Measurements from ENCODE around the gene SNCAIP. TPM values are rescaled to one million over a fixed set of nuclear protein-coding genes. Genes with fewer than 3 reads are reported as not detected.

The SNCAIP gene
- total RNA-seq, 1 experiment from 2014 or later = 3.0 TPM

DNA sequence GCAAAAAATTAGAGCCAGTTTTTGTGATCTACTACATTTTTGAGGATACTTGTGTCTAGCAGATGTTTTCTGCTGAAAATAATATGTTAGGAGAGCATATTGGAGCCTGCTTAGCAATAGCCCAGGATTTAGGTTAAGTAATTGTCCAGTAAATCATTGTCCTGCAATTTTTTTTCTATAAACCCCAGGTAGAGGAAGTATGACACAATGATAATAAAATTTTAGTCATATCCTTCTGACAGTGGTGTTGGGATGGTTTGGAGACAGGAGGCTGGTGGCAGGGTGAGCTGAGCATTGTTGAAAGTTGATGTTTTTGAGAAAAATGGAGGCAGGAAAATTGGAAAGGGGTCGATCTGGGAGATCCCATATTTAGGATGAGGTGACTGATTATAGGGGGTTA is 3.5 kb downstream of the SNCAIP start:
- H3K18ac ChIP-seq (ENCODE audit: insufficient read length, low read depth, low read length) = no peak overlapping the region
- no peak overlapping the region for H3T11ph ChIP-seq (ENCODE audit: low read length)
- H2AK5ac ChIP-seq (ENCODE audit: insufficient read length, low read length) = no peak overlapping the region
- H2BK15ac ChIP-seq (ENCODE audit: low read depth, low read length) = no peak overlapping the region
- H3K4me1 ChIP-seq (ENCODE audit: insufficient read depth, low read length) = peaks cover 3% of the 10 kb centered on the region; the same call in 1 of the 2 replicates
- H4K5ac ChIP-seq (ENCODE audit: insufficient read length, low read depth, low read length) = no peak overlapping the region
- H4K91ac ChIP-seq (ENCODE audit: insufficient read length, low read depth, low read length) = no peak overlapping the region
- no peak overlapping the region for H3K4me3 Mint-ChIP-seq
- H3K27me3 ChIP-seq (ENCODE audit: insufficient read depth, low read length) = peaks cover 12% of the 10 kb centered on the region
- no peak overlapping the region for H2BK120ac ChIP-seq (ENCODE audit: low read depth, low read length, poor library complexity, severe bottlenecking)
- no peaks in the 10 kb centered on the region for H3K79me1 ChIP-seq (ENCODE audit: insufficient read depth, low read depth, low read length, poor library complexity, severe bottlenecking)
- H3K23me2 ChIP-seq (ENCODE audit: insufficient read length, low read depth, low read length, poor library complexity, severe bottlenecking) = peaks cover 19% of the 10 kb centered on the region
- H3K9me3 ChIP-seq (ENCODE audit: control insufficient read depth, low read depth, low read length) = no peaks in the 10 kb centered on the region
- no peak overlapping the region for H3K9ac ChIP-seq (ENCODE audit: extremely low read depth, insufficient read length, low read length)
- H3K4me2 ChIP-seq (ENCODE audit: insufficient read depth, insufficient read length, low read length) = no peak overlapping the region
- no peak overlapping the region for H3K27ac Mint-ChIP-seq
- no peak overlapping the region for H2BK12ac ChIP-seq (ENCODE audit: insufficient read length, low read depth, low read length)
- H3K27ac ChIP-seq (ENCODE audit: insufficient read length, low read depth, low read length) = no peak overlapping the region
- no peak overlapping the region for H4K8ac ChIP-seq (replicated peaks; ENCODE audit: insufficient read length, low read depth, low read length)
- DNase-seq = no peak
- no peak overlapping the region for H2AFZ ChIP-seq (ENCODE audit: low read length)
- H2BK20ac ChIP-seq (ENCODE audit: low read depth, low read length, poor library complexity, severe bottlenecking) = no peak overlapping the region
- TF ChIP-seq, protein P1, sequence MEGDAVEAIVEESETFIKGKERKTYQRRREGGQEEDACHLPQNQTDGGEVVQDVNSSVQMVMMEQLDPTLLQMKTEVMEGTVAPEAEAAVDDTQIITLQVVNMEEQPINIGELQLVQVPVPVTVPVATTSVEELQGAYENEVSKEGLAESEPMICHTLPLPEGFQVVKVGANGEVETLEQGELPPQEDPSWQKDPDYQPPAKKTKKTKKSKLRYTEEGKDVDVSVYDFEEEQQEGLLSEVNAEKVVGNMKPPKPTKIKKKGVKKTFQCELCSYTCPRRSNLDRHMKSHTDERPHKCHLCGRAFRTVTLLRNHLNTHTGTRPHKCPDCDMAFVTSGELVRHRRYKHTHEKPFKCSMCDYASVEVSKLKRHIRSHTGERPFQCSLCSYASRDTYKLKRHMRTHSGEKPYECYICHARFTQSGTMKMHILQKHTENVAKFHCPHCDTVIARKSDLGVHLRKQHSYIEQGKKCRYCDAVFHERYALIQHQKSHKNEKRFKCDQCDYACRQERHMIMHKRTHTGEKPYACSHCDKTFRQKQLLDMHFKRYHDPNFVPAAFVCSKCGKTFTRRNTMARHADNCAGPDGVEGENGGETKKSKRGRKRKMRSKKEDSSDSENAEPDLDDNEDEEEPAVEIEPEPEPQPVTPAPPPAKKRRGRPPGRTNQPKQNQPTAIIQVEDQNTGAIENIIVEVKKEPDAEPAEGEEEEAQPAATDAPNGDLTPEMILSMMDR (conservative IDR thresholded peaks at IDR 0.05) = no peak
- H3K56ac ChIP-seq (ENCODE audit: insufficient read length, low read depth, low read length) = no peak overlapping the region
- H3K36me3 Mint-ChIP-seq (ENCODE audit: insufficient read depth in 1 of 3, low read depth in 3 of 3) = peaks cover 0 to 2% (median 0%) of the 10 kb centered on the region in 3 experiments; a peak in 4 of 7 replicates
- no peak overlapping the region for H3K23ac ChIP-seq (ENCODE audit: insufficient read length, low read depth, low read length)
- no peak overlapping the region for H2BK5ac ChIP-seq (ENCODE audit: insufficient read length, low read length)
- no peaks in the 10 kb centered on the region for H3K79me2 ChIP-seq (ENCODE audit: insufficient read depth, low read length)
- no peak overlapping the region for H3K14ac ChIP-seq (ENCODE audit: insufficient read depth, low read length)
- H4K20me1 ChIP-seq (ENCODE audit: control insufficient read depth, insufficient read depth, insufficient read length) = no peaks in the 10 kb centered on the region
- peaks cover 29 to 30% of the 10 kb centered on the region in 2 experiments for H3K4me1 Mint-ChIP-seq
- H3K9me3 Mint-ChIP-seq = no peaks in the 10 kb centered on the region
- 100% methylated on average over 1 of the region's 1 CpG for WGBS (ENCODE audit: extremely low coverage, insufficient read length, low lambda C conversion rate)
- peaks cover 48% of the 10 kb centered on the region for H3K27me3 Mint-ChIP-seq (ENCODE audit: low read depth)
- H3K4ac ChIP-seq (ENCODE audit: low read depth, low read length) = no peak overlapping the region
